ENCODE results near the gene BACH2.

DNA sequence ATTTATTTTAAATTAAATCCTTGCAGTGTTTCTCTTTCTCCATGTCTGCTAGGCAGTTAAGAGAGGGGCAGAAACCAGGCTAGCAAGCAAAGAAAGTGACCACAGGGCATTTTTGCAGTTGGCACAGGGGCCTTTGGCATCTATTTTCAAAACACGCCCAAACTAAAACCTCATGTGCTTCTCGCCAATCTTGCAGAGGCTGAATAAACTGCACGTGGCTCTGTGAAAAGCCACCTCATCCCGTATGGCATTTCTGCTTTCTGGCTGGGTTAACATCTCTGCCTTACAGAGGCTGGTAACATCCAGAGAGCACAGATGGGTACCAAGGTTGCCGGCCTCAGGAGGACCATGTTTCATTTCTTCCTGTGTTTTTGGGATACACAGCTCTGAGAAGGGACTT is 347.8 kb downstream of the BACH2 start:
- TF ChIP-seq, protein P1, sequence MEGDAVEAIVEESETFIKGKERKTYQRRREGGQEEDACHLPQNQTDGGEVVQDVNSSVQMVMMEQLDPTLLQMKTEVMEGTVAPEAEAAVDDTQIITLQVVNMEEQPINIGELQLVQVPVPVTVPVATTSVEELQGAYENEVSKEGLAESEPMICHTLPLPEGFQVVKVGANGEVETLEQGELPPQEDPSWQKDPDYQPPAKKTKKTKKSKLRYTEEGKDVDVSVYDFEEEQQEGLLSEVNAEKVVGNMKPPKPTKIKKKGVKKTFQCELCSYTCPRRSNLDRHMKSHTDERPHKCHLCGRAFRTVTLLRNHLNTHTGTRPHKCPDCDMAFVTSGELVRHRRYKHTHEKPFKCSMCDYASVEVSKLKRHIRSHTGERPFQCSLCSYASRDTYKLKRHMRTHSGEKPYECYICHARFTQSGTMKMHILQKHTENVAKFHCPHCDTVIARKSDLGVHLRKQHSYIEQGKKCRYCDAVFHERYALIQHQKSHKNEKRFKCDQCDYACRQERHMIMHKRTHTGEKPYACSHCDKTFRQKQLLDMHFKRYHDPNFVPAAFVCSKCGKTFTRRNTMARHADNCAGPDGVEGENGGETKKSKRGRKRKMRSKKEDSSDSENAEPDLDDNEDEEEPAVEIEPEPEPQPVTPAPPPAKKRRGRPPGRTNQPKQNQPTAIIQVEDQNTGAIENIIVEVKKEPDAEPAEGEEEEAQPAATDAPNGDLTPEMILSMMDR (conservative IDR thresholded peaks at IDR 0.05 in 1 of 2, IDR thresholded peaks at IDR 0.05 in 1 of 2; ENCODE audit: low read depth in 1 of 2, low read length in 2 of 2) = no peak
- no peak for TF ChIP-seq EZH2 (IDR thresholded peaks at IDR 0.05; ENCODE audit: low read length, missing control alignments)

All from fibroblast of lung (primary cell).